ENCODE results near the gene TAP1.
A peak's percentile ranks its signal among the peaks of the same experiment; 100 is the strongest.

TAP1 gene

GRCh38 chr6:32853541-32854375, at the start of gene TAP1, which contains the start of gene PSMB9:
Gene TAP1 (minus strand): TSS chr6:32853704. CDS start chr6:32853636, 68 bp downstream.
Gene PSMB9 (plus strand): TSS chr6:32854192. CDS start chr6:32854230, 38 bp downstream.
- DNase-seq (ENCODE audit: low read depth, low spot score) = peak; percentile 95
- H3K4me3 ChIP-seq (ENCODE audit: low read depth, low read length) = peak within 1 kb of the TSS; percentile 81
- peak; percentile 79 for TF ChIP-seq CTCF (IDR thresholded peaks at IDR 0.05; ENCODE audit: low read depth, low read length)
- in situ Hi-C loops (cut with HindIII; ENCODE audit: low sequenced_read_pairs) = no loop called here

- H3K4me3 ChIP-seq (ENCODE audit: low read depth, low read length) = peak overlapping the region; percentile 76
- no peak for DNase-seq (ENCODE audit: low read depth, low spot score)
- in situ Hi-C loops (cut with HindIII; ENCODE audit: low sequenced_read_pairs) = no loop called here
- TF ChIP-seq CTCF (IDR thresholded peaks at IDR 0.05; ENCODE audit: low read depth, low read length) = no peak
These were observed 41.5 kb upstream of the TAP1 start for GRCh38 chr6:32895006-32895345.

GRCh38 chr6:32894085-32895005, 40.8 kb upstream of the TAP1 start:
- in situ Hi-C loops (cut with HindIII; ENCODE audit: low sequenced_read_pairs) = no loop called here
- DNase-seq (ENCODE audit: low read depth, low spot score) = peak; percentile 93
- H3K4me3 ChIP-seq (ENCODE audit: low read depth, low read length) = peak overlapping the region; percentile 76
- TF ChIP-seq CTCF (IDR thresholded peaks at IDR 0.05; ENCODE audit: low read depth, low read length) = no peak

GRCh38 chr6:32890831-32891230, 37.3 kb upstream of the TAP1 start:
- H3K4me3 ChIP-seq (ENCODE audit: low read depth, low read length) = no peak overlapping the region
- in situ Hi-C loops (cut with HindIII; ENCODE audit: low sequenced_read_pairs) = no loop called here
- no peak for DNase-seq (ENCODE audit: low read depth, low spot score)
- TF ChIP-seq CTCF (IDR thresholded peaks at IDR 0.05; ENCODE audit: low read depth, low read length) = no peak

GRCh38 chr6:32889533-32889932, 36.0 kb upstream of the TAP1 start:
- H3K4me3 ChIP-seq (ENCODE audit: low read depth, low read length) = no peak overlapping the region
- DNase-seq (ENCODE audit: low read depth, low spot score) = no peak
- in situ Hi-C loops (cut with HindIII; ENCODE audit: low sequenced_read_pairs) = no loop called here
- no peak for TF ChIP-seq CTCF (IDR thresholded peaks at IDR 0.05; ENCODE audit: low read depth, low read length)

- in situ Hi-C loops (cut with HindIII; ENCODE audit: low sequenced_read_pairs) = no loop called here
- H3K4me3 ChIP-seq (ENCODE audit: low read depth, low read length) = no peak overlapping the region
- TF ChIP-seq CTCF (IDR thresholded peaks at IDR 0.05; ENCODE audit: low read depth, low read length) = no peak
- DNase-seq (ENCODE audit: low read depth, low spot score) = no peak
These were observed 35.1 kb upstream of the TAP1 start for GRCh38 chr6:32888576-32888975.

Data from astrocyte of the spinal cord (primary cell).